HG03354 (cell line): Measurements from ENCODE around the gene GRAMD1B.

Experiments
- ATAC-seq: cut with Tn5 transposase; IDR thresholded peaks from one replicate; pipeline ENCODE4 v1.9.1; 2021; ENCODE audit warnings: mild to moderate bottlenecking; ENCODE audit not compliant: unreplicated experiment, poor library complexity, severe bottlenecking

The GRAMD1B gene

DNA sequence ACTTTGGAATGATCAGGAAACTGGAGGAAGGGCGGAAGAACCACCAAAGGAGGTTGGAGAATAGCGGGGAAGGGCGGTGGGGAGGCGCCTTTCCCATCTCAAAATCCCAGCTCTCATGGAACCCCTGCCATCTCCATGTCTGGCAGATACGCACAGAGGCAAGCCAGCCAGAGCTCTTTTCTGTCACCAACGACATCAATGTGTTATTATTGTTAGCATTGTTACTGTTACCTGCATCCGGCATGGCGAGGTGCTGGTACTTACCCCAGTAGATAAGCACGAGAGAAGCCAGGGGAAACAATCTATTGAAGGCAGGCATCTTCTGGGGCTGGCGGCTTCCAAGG, 223.4 kb downstream of the GRAMD1B start:
- no peak for ATAC-seq

DNA sequence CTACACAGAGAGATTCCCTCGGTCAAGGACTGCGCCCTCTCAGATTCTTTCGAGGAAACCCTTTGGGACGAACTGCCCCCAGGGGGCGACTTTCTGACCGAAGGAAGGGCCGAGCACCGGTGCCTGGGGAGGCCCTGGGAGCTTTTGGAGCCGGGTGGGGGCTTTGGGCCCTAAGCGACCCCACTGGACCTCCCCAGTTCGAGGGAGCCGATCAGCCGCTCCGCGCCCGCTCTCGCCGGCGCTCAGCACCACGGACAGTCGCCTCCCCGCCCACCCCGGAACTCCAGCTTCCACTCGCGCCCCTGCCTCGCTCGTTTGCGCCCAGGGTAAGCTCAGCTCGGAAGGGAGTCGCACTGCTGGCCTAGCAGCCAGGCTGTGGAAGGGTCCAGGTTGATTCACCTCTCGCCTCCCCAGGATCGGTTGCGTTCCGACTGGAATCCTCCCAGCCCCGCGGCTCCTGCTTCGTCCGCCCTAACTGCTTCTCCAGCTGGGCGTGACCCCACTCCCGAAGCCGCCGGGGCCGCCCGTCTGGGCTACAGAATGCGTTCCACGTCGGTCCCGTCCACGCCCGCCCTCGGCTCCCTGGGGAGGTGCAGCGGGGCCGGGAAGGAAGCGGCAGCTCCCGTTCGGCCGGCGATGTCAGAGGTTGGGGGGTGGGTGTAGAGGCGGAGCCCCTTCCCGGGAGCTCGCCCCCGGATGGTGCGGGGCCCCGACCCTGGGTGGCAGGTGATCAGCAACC, 223.9 kb downstream of the GRAMD1B start:
- no peak for ATAC-seq

DNA sequence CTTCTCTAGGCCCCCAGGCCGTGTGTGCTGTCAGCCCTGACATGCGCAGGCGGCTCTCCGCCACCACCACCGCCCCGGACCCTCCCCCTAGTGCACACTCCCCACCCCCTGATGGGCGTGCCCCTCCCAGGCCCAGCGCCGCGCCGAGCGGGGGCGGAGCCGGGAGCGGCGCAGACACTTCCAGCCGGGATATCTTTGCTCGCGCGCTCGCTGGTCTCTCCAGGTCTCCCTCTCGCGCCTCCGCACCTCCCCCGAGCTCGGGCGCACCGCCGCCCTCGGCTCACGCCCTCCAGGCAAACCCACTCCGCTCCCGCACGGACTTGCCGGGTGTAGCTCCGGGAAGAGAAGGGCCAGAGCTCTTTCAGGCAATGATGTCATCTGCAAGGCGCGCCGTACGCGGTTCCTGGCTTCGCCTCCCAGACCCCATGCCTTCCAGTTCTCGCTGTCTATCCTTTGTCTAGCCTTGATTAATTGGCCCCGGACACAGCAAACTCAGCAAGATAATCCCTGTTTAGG, 224.6 kb downstream of the GRAMD1B start, which contains the start of gene SCN3B:
SCN3B (minus strand) TSS at position 59 of the 516 bp plus-strand sequence. CDS start 823 bp downstream, outside the sequence.
- ATAC-seq, result no peak

DNA sequence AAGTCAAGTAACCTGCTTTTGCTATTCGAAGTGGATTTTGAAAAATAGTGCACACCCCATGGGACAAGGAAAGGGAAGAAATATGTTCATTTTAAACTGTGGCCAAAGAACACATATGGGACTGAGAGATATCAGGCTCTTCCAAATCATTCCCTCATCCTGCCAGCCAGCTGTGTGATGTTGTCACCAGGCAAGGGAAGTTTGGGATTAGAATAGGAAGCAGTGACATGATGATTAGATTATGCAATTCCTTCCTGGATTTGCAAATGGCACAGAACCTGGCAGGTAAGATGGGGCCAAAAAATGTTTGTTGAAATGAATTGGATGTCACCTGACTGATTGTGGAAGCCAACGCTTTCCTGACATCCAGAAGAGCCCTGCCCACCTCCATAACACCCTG, 229.2 kb downstream of the GRAMD1B start:
- ATAC-seq, result no peak

DNA sequence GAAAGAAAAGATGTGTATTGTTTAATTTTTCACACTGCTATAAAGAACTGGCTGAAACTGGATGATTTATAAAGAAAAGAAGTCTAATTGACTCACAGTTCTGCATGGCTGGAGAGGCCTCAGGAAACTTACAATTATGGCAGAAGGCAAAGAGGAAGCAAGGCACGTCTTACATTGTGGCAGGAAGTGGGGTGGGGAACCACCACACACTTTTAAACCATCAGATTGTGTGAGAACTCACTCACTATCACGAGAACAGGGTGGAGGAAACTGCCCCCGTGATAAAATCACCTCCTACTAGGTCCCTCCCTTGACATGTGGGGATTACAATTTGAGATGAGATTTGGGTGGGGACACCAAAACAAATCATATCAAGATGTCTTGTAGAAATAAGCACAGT, 229.9 kb downstream of the GRAMD1B start:
- peak; percentile 92 for ATAC-seq

DNA sequence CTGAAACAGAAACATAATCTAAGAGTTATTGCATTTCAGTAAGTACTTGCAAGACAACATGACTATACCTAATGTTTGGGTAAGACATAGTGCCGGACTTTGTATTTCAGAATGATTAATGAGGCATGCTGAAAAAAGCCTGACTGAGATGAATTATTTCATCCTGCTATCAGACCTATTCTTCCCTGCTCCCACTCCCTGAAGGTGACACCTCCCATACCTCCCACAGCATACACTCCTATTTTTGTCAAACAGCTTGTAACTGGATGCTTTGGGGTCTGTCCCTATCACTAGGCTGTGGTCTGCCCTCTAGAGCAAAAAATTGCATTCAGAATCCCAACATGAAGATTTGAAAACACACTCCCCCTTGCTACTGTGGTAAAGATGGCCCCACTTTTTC, 235.2 kb downstream of the GRAMD1B start:
- no peak for ATAC-seq

DNA sequence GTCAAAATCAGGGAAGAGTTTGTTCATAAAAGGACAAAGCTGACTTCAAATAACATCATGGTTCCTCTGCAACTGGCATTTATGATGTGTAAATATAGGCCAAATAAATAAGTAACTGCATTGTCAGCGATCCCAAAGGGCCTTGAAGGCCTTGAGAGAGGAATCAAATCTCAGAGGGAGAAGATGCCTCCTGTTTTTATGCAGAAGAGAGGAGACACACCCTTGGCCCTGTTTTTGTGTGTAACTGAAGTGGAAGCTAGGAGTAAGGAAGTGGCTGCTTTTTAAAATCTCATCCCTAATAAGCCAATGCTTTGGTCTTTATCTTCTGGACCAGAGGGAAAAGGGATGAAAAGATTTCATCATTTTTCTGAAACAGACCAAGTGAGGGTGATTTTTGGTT, 240.0 kb downstream of the GRAMD1B start:
- no peak for ATAC-seq

DNA sequence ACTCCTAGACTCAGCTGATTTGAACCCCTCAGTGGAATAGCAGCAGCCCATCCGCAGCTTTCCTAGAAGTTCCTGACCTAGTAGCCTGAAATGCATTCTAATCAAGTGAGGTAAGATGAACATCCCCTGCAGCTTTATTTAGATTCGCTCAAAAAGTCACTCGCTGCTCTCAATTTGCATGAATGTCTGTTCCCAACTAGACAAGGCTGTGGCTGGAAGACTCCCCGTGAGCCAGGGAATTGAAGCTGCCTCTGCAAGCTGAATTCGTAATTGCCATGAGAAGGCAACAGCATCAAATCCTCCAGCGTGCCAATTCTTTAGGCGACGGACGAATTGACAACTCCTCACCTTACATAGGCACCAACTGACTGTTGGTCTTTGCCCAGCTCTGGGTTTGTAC, 241.5 kb downstream of the GRAMD1B start:
- no peak for ATAC-seq

DNA sequence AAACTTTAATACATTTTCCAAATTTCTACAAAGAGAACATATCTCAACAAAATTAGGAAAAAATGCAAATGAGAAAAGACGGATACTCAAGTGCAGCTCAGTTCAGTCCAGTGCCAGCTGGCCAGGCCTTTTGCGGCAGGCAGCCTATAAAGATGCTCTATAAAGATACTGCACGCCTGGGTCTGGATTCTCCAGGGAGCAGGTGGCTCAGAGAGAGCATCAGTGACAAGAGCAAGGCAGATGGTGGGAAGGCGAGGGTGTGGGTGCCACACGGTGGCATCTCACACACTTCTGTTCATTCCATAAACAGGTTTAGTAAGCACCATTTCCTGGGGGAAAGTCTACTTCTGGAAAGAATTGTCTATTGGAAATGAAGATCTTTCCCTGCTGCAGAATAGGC, 242.5 kb downstream of the GRAMD1B start:
- ATAC-seq, result no peak

DNA sequence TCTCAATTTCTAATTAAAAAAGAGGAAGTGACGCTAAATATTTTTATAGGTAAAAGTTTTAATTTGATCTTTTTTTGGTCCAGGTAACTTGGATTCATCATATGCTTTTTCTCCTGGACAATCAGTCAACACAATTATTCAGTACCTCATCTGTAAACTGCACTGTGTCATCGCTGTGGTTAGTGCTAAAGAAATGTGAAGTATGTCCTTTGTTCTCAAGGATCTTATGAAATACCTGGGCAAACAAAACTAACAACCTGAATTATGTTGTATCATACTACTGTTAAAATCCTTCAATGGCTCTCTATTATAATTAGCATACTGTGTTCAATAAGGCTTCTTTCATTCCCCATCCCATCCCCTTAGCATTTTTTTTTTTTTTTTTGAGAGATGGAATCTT, 244.2 kb downstream of the GRAMD1B start:
- ATAC-seq, result no peak
